H1 (cell line): ENCODE results near the gene KLHDC10. TPM values are rescaled to one million over a fixed set of nuclear protein-coding genes. Genes with fewer than 3 reads are reported as not detected.

Source experiments
- CHD7 ChIP-seq: fragments of 300-600 bp; sonication (generic); IDR thresholded peaks from 2 replicates; pipeline ENCODE4 v1.7.1; 2012; ENCODE audit warnings: low read length, moderate library complexity, mild to moderate bottlenecking, inconsistent platforms; ENCODE audit not compliant: insufficient replicate concordance
- EGR1 ChIP-seq: IDR thresholded peaks from 2 replicates; pipeline ENCODE4 v1.6.1; 2011; ENCODE audit warnings: low read depth, low read length, borderline replicate concordance
- NANOG ChIP-seq: IDR thresholded peaks from 2 replicates; pipeline ENCODE4 v1.6.1; 2011; ENCODE audit warnings: low read length, low read depth, mild to moderate bottlenecking, inconsistent platforms; ENCODE audit not compliant: insufficient read depth, poor library complexity, severe bottlenecking
- NRF1 ChIP-seq: IDR thresholded peaks from 2 replicates; pipeline ENCODE4 v1.6.1; 2011; ENCODE audit warnings: mild to moderate bottlenecking, low read depth, low read length, improper control_type of control experiment
- POLR2A ChIP-seq, 2 experiments: IDR thresholded peaks; 1 replicate in 1 of 2; 2 replicates in 1 of 2; pipeline ENCODE4 v1.6.1; 2011; ENCODE audit warnings: low read depth in 2 of 2, low read length in 2 of 2, mild to moderate bottlenecking in 2 of 2; ENCODE audit errors: control extremely low read depth in 1 of 2
- SP4 ChIP-seq: IDR thresholded peaks from 2 replicates; pipeline ENCODE4 v1.6.1; 2012; ENCODE audit warnings: low read length, inconsistent platforms
- TAF7 ChIP-seq: optimal IDR thresholded peaks from 2 replicates; pipeline ENCODE3; 2011; ENCODE audit warnings: low read depth, mild to moderate bottlenecking, inconsistent platforms, low read length, moderate library complexity, borderline replicate concordance
- TBP ChIP-seq: IDR thresholded peaks from 2 replicates; pipeline ENCODE4 v1.6.1; 2011; ENCODE audit warnings: low read depth, low read length, improper control_type of control experiment
- TCF12 ChIP-seq: IDR thresholded peaks from 2 replicates; pipeline ENCODE4 v1.6.1; 2011; ENCODE audit warnings: low read depth, mild to moderate bottlenecking, low read length
- polyA plus RNA-seq, 7 experiments: library from polyadenylated mRNA; depleted of rRNA in 3 of 7; stranded (reverse) in 5 of 7; unstranded in 2 of 7; fragments of >200 nt in 5 of 7; fragments of 200-250 nt in 2 of 7; gene quantifications; 1 replicate in 5 of 7; 2 replicates in 1 of 7; 4 replicates in 1 of 7; pipeline versions ENCODE4 v1.2.1 to v1.2.3, GENCODE V29; 2011 to 2013; ENCODE audit warnings: missing spikeins in 2 of 7, mixed read lengths in 2 of 7
- total RNA-seq: library from RNA; stranded (reverse); fragmentation: NEBNext Ultra II Directional; extraction: Animal tissue kit (Norgen Biotek cat#: 25700); gene quantifications from 2 replicates; pipeline ENCODE4 v1.2.1, GENCODE V29; 2021

The KLHDC10 gene
- total and polyA plus RNA-seq, 2 of the 8 experiments (the other 6 are each of a cell fraction or from before 2014, with no cell fraction given) = 6.6 to 14.5 TPM

- TF ChIP-seq CHD7 (no peak), SP4 (no peak), EGR1 (no peak), NRF1 (no peak), TAF7 (no peak), TBP (no peak), TCF12 (no peak), NANOG (no peak), POLR2A (IDR thresholded peaks at IDR 0.05; ENCODE audit: control extremely low read depth in 1 of 2, low read depth in 2 of 2, low read length in 2 of 2) (no peak)
Observed at GRCh38 chr7:130129011-130129411, 58.7 kb downstream of the KLHDC10 start (continued).
